Nucleus accumbens (tissue), 56 donors: ENCODE measurements around the gene TCP1.
"Not testable (repeated sequence)": the region's sequence is repeated elsewhere in the genome, so short reads cannot be mapped to it uniquely, and the experiment has no call there.

Source experiments
- DNase-seq, 56 donors: peaks; one replicate each; lab custom pipeline; 2025; lab: John Stamatoyannopoulos, UW

The TCP1 gene

DNA sequence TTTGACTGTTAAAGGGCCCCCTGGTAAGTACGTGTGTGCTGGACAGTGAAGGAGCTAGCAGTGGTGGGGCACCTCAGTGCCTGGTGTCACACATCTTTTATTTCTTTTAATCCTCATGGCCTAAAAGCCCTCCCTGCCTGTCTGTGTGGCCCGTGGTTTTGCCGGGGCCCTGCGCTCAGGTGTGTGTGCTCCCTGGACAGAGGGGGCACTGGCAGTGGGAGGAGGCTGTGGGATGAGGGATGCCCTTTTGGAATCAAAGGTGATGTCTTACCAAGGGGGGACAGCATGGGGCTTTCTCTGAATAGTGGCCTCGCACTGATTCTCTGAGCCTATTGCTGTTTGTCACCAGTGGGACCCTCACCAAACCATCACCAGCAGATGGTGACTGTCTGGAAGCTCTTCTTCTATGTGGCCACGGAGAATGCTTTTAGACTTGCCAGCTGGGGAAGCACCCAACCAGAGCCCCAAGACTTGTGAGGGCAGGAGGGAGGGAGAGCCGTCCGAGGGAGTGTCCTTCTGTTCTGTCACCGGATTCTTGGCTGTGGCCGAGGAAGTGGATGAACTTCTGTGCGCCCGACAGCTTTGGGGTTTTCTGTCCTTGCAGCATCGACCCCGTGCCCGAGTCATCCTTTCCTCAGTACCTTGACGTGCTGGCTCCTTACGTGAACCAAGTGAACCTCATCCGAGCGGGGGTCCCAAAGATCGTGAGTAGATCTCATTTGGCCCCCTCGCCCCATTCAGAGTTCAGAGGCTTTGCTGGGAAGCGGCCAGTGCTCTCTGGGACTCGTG lies 28.7 kb upstream of the TCP1 start:
- DNase-seq, result no peak

DNA sequence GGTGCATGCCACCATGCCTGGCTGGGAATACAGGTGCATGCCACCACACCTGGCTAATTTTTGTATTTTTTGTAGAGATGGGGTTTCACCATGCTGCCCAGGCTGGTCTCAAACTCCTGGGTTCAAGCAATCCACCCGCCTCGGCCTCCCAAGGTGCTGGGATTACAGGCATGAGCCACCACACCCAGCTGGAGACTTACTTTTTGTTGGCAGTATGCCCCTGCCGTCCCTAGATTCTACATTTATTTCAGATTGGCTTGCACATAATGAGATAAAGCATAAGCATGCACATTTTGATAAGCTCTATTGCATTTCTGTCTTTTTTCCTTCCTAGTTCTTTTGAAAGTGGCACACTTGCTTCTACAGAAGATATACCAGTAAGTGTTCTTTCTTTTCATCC lies 27.4 kb upstream of the TCP1 start:
- DNase-seq, result not testable (repeated sequence)

DNA sequence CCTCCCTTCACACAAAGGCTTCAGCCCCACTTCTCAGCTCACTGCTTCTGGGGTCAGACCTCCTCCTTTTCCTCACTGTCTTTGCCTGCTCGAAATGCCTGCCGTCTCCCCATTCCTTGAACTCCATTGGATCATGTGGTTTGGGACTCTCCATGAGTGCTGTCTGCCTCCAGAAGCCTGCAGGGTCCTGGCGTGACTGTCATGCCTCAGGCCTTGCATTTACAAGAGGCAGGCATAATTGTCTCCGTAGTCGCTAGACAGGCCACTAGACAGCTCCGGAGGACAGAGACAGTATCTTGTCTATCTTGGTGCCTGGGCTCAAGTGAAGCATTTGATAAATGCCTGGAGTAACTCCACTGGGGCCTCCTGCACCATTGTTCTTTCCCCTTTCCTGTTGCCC lies 26.0 kb upstream of the TCP1 start:
- no peak for DNase-seq

DNA sequence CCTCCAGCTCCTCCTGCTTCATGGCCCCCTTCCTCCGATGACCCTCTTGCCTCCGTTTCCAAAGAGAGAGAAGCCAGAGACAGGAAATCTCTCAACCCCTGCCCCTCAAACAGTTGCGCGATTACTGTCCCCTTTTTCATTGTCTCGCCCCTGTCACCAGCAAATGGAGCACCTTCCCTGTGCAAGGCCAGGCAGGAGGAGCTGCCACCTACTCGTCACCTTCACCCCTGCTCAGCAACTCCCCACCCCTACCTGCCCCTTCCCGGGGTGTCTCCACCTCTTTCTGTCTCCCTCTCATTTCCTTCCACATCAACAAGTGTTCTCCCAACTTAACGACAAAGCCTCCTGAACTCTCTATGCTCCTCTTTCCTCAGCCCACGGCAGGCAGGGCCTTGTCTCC lies 24.4 kb upstream of the TCP1 start:
- DNase-seq, result no peak

DNA sequence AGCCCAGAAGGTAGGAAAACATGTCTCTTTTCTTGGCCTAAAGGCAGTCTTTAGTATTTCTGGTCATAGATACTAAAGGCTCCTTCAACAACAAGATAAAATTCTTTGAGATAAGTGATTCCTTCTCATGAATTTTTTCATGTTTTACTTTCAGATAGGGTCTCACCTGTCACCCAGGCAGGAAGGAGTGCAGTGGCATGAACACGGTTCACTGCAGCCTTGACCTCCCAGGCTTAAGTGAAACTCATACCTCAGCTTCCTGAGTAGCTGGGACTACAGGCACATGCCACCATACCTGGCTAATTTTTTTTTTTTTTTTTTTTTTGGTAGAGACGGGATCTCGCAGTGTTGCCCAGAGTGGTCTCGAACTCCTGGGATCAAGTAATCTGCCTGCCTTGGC lies 19.7 kb upstream of the TCP1 start:
- no peak for DNase-seq

DNA sequence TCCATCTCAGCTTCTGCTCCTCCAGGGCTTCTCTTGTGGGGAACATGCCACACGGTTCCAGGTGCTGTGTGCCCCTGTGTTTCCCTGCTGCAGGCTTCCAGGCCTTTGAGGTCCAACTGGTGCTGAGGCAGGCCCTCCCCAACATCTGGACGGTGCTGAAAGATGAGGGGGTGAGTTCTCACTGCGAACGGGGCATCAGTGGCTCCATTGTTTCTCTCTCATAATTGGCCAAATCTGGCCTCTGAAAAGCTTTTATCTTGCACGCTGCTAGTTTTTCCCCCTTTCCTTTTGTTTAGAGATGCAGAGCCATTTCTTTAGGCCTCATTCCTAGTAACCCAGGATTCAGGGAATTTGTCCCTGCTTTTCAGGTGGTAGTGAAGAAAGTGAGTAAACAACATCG lies 19.2 kb upstream of the TCP1 start:
- peak in 13 of 56 donors; percentile 11 to 60 (median 21) for DNase-seq

DNA sequence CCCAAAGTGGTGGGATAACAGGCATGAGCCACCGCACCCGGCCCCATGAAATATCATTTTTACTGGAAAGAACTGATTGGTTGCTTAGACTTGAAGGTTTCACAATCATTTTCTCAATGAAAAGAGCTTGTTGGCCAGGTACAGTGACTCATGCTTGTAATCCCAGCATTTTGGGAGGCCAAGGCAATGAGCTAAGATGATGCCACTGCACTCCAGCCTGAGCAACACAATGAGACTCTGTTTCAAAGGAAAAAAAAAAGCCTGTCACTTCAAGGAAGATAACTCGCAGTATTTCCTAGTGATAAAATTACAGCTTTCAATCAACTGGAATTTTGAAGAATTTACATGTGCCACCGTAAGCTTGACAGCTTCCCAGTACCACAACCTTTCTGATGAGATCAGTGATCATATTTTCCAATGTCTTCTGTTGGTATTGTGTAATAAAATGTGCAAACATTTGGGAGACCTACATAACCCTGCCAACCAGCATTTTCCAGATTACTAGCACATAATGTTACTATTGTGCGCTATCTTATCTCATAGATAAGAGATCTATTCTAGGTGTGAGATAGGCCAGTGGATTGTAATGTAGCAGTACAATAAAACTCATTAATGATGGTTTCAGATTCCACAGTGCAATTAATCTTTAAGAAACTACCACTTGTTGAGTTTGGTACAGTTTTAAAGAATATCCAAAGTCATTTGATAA lies 17.9 kb upstream of the TCP1 start:
- DNase-seq, result no peak

DNA sequence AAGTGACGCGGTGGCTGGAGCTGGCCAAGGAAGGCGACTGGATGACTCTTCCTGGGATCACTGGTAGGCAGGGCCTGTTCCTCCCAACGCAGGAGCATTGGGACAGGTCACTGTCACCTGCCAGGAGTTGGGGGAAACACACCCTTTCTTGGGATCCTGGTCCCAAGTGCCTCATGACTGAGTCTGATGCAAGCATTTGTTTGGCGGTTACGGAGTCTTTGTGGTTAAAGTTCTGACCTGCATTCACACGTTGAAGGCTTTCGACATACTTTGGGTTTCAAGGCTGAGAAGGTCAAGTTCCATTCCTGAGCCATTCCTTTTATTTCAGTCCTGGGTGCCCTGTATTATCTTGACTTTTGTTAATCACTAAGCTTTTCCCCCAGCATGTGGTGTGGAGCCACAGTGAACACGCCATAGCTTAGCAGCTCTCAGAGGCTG lies 16.6 kb upstream of the TCP1 start:
- no peak for DNase-seq

DNA sequence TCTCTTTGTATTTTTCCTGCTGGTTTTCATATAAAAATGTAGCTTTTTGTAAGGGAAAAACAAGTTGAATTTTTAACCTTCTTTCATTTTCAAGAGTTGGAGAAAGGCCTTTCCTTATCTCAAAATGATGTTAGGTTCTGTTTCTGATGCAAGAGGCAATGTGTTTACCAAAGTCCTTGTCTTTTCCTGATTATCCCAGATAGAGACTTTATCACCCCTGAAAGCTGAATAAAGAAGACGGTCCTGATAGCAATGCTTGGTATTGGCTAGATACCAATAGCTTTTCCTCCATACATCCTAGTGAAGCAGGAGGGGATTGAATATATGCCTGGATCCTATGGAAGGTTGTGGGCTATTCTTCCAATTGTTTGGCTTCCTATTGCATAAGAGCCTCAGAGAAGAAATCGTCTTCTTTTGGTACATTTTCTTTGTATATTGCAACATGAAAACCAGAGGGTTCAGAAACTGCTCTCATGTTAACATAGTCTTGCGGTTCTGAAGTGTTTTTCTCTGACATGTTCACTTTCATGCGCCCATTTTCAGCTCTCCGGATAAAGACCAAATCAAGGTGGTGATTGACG lies 16.1 kb upstream of the TCP1 start:
- DNase-seq, result no peak

DNA sequence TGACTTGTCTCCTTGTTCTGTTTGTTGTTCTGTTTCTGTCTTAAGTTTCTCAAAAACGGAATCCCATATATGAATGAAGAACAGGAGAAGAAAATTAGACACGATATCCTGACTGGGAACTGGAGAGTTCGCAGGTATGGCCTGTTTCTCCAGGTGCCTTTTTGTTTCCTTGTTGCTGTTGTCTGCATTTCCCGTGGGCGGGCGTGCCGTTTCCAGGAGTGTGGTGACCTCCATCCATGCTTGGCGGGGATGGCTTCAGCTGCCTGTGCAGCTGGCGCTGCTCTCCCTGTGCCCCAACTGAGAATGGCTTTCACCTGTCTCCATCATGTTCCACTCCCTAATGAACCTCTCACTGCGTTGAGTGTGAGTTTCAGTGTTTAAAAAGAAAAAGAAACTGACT lies 15.1 kb upstream of the TCP1 start:
- no peak for DNase-seq

DNA sequence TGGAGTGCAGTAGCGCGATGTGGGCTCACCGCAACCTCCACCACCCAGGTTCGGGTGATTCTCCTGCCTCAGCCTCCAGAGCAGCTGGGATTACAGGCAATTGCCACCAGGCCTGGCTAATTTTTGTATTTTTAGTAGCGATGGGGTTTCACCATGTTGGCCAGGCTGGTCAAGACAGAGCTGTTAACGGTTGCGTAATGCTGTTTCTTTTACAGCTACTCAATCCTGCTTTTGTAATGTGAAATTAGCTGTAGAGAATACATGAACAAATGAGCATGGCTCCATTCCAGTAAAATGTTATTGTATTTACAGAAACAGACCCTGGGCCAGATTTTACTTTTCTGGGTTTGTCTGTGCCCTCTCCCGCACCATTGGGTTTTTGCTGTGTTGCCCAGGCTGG lies 12.5 kb upstream of the TCP1 start:
- DNase-seq, result no peak

DNA sequence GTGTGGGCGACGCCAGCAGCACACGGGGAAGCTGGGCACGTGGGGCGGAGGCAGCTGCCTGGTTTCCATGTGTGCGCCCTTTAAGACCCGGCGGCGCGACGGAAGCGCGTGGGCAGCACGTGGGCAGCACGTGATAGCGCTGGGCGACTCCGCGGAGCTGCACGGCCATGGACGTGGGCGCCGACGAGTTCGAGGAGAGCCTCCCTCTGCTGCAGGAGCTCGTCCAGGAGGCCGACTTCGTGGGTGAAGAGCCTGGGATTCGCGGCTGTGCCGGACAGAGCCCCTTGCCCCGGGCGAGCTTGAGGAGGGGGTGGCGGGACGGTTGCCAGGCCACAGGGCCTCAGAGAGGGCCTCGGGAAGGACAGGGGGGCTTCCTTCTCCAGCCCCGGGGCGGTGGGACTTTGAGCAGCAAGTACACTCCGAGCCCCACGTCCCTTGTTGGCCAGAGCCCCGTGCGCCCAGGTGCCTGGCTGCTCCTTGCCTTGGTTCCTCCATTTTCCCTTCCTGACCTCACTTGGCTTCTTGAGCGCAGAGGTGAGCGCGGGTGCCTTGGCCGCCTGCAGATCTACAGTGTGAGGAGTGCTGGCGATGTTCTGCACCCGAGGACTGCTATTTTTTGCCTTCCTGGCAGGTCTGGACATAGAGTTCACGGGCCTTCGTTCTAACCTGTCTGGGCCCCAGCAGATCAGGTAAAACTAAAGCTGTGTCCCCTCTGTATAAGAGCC lies 10.9 kb upstream of the TCP1 start, which contains the start of gene PNLDC1:
Gene PNLDC1, plus strand, starts transcription at position 136 of the 725 bp plus-strand sequence. Its CDS starts 32 bp downstream, at position 168.
- peak in 5 of 56 donors; percentile 7 to 44 (median 14) for DNase-seq

DNA sequence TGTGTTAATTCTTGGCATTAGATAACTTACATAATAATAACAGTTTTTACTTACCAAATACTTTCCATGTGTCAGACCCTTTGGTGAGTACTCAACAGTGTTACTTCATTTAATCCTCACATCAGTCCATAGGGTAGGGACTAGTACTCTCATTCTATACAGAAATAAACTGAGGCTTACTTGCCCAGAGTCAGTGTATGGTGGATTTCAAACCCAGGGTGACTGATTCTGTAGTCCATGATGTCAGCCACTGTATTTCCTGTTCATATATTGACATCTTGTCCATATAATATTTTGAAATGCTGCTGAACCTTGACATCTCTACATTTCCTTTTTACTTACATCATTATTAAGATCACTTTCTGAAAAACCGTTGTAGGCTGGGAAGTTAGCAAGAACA lies 8.2 kb upstream of the TCP1 start:
- DNase-seq, result no peak

DNA sequence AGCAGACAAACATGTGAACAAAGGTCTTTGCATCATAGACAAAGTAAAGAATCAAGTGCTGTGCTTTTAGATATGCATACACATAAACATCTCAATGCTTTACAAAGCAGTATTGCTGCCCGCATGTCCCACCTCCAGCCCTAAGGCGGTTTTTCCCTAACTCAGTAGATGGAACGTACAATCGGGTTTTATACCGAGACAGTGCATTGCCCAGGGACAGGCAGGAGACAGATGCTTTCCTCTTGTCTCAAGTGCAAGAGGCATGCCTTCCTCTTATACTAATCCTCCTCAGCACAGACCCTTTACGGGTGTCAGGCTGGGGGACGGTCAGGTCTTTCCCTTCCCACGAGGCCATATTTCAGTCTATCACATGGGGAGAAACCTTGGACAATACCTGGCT lies 5.6 kb upstream of the TCP1 start:
- not testable (repeated sequence) for DNase-seq

DNA sequence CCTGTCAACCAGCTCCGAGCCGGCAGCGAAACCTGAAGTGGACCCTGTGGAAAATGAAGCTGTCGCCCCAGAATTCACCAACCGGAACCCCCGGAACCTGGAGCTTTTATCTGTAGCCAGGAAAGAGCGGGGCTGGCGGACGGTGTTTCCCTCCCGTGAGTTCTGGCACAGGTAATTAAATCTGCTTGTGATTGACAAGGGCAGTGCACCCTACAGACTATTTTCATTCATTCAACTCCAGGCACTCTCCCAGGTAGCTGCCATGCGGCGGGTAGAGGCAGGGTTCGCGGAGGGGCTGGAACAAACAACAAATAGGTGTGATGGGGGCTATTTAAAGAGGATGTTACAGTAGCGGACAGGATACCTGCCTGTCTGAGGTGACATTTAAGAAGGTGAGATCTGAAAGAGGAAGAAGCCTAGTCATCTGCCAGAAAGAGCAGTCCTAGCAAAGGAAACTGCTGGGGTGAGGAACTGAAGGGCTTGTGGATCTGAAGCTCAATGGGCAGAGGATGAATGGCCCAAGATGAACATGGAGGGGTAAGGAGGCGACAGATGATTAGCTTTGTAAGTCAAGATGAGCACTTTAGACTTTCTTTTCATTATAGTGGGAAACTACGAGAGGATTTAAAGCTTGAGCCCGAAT lies 1.7 kb upstream of the TCP1 start:
- peak in 1 of 56 donors; percentile 3 for DNase-seq

DNA sequence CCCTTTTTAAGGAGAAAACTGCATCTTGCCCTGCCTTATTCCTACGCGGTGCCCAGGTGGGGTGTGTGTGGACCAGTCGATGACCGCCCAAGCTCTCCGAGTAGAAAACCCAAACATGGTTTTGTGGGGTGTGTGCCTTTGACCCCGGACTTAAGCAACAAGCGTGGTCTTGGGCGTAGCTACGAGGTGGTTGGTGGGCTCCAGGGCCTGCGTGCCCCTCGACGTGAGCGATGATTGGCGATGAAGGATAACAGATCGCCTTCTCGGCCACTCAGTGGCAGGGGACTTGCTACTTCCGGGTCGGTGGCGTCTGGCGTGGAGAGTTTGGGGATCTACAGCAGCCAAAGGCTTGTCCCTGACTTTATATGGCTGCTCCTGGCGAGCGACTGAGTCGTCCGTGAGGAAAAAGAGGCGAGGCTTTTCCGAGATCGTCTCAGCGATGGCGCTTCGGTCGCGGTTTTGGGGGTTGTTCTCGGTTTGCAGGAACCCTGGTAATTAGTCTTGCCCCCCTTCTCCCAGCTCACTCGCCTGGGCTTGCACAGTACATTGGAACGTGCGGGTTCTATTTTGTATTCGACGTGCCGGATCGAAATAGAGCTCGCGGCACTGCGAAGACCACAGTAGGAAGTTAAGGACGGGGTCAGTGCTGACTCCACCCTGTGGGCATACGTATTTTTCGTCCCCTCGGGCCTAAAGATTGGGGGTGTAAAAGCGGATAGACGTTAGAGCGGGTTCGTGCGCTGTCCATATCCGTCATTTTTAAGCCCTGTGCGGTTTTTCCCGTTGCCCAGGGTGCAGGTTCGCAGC lies 950 bp upstream of the TCP1 start, which contains the start of gene MRPL18:
Gene MRPL18, plus strand, starts transcription at position 319 of the 807 bp plus-strand sequence. Its CDS starts 121 bp downstream, at position 440.
- peak; percentile 79 to 98 (median 94) for DNase-seq

DNA sequence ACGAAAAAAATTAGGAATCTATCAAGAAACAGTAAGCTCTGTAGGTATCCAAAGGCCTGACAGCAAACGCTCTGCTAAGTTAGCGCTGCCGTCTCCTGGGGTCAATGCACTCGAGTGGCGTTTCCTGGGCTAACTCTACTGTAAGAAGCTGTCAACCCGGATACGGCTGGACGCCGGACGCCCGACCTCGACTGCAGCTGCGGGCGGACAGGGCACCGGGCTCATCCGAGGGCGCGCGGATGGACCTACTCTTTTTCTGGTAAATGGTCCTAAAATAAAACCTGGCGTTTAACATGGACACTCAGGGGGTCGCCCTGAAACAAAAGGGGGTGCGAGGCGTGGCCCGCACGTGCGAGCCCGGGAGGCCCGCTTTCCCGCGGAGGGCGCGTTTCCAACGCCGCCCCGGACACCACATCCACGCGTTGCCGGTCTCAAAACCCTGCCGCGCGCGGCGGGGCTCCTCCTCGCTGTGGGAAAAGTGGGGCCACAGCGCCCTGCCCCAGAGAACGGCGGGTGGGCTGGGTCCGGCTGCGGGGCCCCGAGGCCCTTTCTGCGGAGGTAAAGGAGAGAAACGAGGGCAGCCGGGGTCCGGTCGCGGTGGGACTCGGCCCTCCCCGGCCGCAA lies 537 bp downstream of the TCP1 start:
- DNase-seq, result peak in 5 of 56 donors; percentile 24 to 52 (median 46)

DNA sequence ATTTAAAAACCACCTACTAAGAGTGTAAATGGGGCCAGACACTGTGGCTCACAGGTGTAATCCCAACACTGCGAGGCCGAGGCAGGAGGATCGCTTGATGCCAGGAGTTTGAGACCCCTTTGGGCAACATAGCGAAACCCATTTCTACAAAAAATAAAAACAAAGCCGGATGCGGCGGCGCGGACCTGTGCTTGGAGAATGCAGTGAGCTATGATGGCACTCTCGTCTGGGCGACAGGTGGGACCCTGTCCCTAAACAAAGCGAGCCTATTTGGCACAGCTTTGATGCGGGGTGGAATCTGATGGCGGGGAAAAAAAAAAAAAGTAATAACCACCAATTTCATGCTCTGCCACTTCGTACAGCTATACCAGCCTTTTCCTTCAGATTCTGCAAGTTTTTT lies 1.1 kb downstream of the TCP1 start:
- no peak for DNase-seq
